ENCODE data around the gene TMED10.

GRCh38 chr14:75183225-75183624, 6.8 kb upstream of the TMED10 start:
- TF ChIP-seq POLR2A (IDR thresholded peaks at IDR 0.05), result no peak
- TF ChIP-seq, protein P1, sequence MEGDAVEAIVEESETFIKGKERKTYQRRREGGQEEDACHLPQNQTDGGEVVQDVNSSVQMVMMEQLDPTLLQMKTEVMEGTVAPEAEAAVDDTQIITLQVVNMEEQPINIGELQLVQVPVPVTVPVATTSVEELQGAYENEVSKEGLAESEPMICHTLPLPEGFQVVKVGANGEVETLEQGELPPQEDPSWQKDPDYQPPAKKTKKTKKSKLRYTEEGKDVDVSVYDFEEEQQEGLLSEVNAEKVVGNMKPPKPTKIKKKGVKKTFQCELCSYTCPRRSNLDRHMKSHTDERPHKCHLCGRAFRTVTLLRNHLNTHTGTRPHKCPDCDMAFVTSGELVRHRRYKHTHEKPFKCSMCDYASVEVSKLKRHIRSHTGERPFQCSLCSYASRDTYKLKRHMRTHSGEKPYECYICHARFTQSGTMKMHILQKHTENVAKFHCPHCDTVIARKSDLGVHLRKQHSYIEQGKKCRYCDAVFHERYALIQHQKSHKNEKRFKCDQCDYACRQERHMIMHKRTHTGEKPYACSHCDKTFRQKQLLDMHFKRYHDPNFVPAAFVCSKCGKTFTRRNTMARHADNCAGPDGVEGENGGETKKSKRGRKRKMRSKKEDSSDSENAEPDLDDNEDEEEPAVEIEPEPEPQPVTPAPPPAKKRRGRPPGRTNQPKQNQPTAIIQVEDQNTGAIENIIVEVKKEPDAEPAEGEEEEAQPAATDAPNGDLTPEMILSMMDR (IDR thresholded peaks at IDR 0.05), result no peak
